CD4-positive, alpha-beta T cell treated with Interferon gamma for 1 hour (primary cell): ENCODE data around the gene FMN1.

ENCODE experiments used
- DNase-seq: peaks from one replicate; pipeline ENCODE4 v3.0.0-alpha.2; 2020

The FMN1 gene, protein sequence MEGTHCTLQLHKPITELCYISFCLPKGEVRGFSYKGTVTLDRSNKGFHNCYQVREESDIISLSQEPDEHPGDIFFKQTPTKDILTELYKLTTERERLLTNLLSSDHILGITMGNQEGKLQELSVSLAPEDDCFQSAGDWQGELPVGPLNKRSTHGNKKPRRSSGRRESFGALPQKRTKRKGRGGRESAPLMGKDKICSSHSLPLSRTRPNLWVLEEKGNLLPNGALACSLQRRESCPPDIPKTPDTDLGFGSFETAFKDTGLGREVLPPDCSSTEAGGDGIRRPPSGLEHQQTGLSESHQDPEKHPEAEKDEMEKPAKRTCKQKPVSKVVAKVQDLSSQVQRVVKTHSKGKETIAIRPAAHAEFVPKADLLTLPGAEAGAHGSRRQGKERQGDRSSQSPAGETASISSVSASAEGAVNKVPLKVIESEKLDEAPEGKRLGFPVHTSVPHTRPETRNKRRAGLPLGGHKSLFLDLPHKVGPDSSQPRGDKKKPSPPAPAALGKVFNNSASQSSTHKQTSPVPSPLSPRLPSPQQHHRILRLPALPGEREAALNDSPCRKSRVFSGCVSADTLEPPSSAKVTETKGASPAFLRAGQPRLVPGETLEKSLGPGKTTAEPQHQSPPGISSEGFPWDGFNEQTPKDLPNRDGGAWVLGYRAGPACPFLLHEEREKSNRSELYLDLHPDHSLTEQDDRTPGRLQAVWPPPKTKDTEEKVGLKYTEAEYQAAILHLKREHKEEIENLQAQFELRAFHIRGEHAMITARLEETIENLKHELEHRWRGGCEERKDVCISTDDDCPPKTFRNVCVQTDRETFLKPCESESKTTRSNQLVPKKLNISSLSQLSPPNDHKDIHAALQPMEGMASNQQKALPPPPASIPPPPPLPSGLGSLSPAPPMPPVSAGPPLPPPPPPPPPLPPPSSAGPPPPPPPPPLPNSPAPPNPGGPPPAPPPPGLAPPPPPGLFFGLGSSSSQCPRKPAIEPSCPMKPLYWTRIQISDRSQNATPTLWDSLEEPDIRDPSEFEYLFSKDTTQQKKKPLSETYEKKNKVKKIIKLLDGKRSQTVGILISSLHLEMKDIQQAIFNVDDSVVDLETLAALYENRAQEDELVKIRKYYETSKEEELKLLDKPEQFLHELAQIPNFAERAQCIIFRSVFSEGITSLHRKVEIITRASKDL (N-terminal part only)

DNA sequence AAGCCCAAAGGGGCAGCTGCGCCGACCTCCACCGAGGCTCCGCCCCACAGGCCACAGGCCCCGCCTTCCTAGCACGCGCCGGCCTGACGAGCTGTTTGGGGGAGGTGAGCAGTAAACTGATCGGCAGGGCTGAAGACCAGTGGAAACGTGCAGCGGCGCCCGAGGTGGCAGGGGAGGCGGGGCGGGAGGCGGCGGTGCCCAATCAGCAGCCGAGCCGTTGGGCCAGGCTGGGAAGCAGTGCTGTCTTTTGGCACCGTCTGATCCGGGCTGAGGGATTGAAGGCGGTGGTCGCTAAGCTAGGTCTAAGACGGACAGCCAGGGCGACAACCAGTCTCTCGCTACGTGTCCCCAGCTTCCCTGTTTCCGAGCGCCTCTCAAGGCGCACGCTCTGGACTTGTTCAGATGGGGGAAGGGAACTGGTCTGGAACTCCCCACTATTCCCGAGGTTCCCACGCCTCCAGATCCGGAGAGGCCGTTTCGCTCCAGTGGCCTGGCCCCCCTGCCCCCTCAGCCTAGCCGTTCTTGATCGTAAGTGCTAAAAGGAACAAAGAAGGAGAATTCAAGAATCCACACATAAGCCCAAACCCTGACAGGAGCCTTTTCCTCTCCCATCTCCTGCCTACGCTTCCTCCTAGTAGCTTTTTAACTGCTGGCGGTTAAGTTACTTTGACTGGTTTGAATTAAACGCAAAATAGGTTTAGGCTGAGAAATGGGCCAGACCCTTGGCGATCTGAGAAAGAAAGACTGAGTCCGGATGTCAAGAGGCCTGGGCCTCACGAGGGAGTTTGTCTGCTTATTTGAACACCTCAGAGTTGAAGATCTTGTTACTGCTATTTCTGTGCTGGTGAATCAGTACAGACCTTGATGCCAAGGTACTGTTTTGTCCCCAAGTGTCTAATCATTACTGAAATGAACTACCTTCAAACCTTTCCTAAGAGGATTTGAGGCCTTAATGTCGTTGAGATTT lies at the start of gene FMN1:
TSS of gene FMN1 (minus strand) at position 11 of the 967 bp plus-strand sequence. CDS start 39,800 bp downstream, outside the sequence.
- DNase-seq = peak; percentile 92

DNA sequence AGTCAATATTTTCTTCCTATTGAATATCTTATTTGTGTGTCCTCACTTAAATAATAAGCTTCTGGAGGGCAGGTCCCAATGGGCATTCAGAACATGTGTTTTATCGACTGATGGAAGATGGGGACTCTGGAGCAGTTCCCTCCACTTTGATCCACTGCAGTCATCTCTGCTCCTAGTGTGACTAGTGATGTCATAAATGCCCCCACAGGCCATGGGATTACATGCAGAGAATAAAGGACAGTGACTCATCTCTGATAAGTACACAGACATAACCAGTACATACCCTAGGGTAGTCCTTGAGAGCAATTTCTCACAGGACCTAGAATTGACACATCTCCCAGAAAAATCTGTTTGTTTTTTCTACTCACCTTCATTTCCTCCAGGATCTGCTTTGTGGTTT lies 49.4 kb upstream of the FMN1 start:
- DNase-seq = no peak

- no peak for DNase-seq
Measured at GRCh38 chr15:33243393-33243792, 48.9 kb upstream of the FMN1 start.

GRCh38 chr15:33242669-33243191 lies 48.2 kb upstream of the FMN1 start:
- DNase-seq = no peak

GRCh38 chr15:33242165-33242564 lies 47.7 kb upstream of the FMN1 start:
- no peak for DNase-seq

- DNase-seq = no peak
Measured at GRCh38 chr15:33236841-33237509, 42.5 kb upstream of the FMN1 start.

- DNase-seq = no peak
Measured at GRCh38 chr15:33234020-33234461, 39.5 kb upstream of the FMN1 start.

DNA sequence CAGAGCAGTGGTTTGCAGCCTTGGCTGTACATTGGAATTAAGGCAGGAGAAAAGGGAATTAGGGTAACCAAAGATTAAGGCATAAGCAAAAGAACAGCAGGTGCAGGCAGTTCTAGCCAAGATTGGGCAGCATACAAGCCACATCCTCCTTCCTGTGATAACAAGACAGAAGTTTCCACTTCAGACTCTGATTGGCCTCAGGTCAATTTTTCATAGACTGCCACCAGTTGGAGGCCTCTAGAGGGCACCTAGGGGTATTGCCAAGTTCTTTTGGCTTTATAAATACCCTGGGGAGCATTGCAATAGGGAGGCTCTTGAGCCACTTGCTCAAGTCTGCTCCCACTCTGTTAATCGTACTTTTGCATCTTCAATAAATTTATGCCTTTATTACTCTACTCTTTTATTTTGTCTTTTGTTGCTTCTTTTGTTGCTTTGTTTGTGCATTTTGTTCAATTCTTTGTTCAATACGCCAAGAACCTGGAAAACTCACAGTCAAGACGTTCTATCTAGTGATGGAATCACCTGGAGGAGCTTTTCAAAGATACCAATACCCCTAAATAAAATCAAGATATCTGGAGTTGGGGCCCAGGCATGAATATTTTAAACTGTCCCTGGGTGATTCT lies 32.2 kb upstream of the FMN1 start:
- peak; percentile 63 for DNase-seq

- DNase-seq = no peak
Measured at GRCh38 chr15:33218071-33218491, 23.6 kb upstream of the FMN1 start.

DNA sequence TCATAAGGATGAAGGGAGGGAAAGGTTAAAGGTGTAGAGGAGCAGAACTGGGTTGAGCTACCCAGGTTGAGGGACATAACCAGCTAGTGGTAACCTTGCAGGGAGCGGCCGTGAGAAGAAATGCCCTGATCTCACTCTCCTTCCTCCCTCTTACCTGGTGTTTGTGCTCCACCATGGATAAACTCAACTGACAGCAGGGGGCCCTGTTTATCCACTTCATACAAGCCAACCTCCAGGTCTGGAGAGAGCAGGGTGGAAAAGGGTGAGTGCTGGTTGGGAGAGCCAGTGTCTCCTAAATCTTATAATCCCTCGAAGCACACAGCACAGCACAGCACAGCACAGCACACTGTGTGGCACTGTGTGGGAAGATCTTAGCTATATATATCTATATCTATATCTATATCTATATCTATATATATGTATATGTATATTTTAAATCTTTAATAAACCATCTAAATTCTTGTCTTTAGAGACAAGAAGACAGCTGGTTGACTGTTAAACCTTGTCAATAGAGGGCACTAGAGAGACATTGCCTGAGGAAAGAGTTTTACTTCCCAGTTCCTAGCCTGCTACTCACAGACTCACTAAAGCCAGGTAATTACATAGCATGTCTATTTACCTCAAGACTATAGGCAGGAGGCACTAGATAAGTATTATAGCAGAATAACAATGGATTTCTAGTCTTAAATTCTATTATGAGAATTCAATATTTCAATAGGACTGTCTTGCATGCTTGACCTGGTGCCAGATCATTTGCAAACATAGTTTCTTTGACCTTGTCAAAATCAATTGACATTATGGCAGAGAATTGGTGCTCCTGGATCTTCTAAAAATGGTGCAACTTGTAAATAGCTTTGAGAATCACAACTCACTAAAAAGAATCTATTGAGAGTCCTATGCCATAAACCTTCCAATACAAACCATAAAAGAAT lies 21.7 kb upstream of the FMN1 start:
- DNase-seq = no peak

- DNase-seq = no peak
Measured at GRCh38 chr15:33211176-33211808, 16.8 kb upstream of the FMN1 start.

- DNase-seq = no peak
Measured at GRCh38 chr15:33209575-33210481, 15.3 kb upstream of the FMN1 start.

DNA sequence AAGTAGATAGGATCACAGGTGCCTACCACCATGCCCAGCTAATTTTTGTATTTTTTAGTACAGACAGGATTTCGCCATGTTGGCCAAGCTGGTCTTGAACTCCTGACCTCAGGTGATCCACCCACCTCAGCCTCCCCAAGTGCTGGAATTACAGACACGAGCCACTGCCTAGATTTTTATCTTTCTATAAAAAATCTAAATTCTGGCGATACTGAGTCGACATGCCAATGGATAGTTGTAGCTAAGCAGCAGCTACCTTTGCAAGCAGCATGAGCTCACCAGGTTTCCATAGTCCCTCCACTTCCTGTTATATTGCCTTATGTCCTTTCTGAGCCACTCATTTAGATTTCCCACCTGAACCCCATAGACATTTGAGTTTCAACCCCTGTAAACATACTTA lies 13.1 kb upstream of the FMN1 start:
- no peak for DNase-seq

DNA sequence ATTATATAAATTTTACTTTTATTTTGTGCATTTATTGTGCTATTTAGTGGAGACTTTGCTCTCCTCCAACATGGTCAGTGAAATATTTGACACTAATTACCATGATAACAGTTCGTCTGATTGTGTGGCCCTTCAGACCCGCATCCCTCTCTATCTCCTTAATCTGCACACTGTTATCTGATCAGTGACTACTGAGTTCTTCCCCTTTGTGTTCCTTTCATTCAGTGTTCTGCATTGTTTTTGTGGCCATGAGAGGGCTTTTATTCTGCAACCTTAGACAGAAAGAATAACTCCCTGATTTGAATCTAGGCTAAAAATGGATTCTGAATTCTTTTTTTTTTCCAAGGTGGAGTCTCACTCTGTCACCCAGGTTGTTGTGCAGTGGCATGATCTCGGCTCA lies 11.9 kb upstream of the FMN1 start:
- no peak for DNase-seq

GRCh38 chr15:33204926-33205325 lies 10.4 kb upstream of the FMN1 start:
- no peak for DNase-seq

DNA sequence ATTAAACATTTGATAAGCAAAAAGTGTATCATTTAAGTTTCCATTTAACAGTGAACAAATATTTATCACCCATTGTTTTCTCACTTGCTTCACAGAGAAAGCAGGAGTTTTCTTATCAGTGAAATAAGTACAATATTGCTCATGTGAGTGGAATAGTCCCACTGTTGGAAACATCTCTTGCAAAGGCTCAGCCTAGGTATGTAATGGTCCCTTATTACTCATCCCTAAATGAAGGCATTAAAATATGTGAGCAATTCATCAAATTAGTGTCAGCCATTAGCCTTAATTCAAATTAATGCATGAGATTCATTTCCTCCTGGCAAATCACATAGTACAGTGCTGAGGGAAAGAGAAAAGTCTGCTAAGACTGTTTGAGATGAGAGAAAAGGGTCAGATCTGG lies 9.6 kb upstream of the FMN1 start:
- DNase-seq = no peak

DNA sequence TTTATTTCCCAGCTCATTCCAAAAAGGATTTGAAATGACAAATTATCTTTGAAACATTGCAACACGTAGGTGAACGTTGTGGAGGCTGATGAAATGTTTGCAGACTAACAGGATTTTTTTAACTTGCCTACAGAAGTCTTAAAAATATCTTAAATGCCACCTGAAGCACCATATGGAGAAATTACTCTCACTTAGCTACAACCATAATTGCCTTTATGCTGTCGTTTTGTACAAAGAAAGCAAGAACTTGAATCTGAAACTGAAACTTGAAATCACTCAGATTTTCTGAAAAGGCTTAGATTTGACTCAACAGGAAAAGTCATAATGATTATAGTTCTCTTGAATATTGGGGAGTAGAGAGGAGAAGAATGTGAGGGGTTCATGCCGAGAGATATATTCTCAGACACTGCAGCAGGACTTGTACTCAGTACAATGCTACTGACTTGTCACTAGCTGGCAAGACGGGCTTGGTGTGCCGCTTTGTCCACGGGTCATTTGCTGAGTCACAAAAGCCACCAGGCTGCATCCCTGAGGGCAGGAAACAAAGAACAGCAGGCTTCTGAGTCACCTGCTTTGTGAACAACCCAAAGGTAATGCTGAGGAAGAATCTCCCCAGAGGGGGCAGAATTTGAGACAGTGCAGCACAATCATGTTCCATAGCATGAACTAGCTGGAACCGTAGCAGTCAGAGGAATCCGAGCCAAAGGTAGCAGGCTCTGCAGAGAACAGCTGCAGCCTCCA lies 7.1 kb upstream of the FMN1 start:
- DNase-seq = peak; percentile 41
